Stimulated activated CD8-positive, alpha-beta memory T cell treated with anti-CD3 and anti-CD28 coated beads, Interleukin-7, amount 100 ng/mL, for 4 hours (primary cell): ENCODE measurements around the gene CLDN20.
"Not testable (repeated sequence)": the region's sequence is repeated elsewhere in the genome, so short reads cannot be mapped to it uniquely, and the experiment has no call there.

Experiments used
- DNase-seq, 2 donors: peaks; one replicate each; pipeline ENCODE4 v3.0.0-alpha.2; 2020; ENCODE audit warnings: low read depth in 2 of 2

The CLDN20 gene, protein sequence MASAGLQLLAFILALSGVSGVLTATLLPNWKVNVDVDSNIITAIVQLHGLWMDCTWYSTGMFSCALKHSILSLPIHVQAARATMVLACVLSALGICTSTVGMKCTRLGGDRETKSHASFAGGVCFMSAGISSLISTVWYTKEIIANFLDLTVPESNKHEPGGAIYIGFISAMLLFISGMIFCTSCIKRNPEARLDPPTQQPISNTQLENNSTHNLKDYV

DNA sequence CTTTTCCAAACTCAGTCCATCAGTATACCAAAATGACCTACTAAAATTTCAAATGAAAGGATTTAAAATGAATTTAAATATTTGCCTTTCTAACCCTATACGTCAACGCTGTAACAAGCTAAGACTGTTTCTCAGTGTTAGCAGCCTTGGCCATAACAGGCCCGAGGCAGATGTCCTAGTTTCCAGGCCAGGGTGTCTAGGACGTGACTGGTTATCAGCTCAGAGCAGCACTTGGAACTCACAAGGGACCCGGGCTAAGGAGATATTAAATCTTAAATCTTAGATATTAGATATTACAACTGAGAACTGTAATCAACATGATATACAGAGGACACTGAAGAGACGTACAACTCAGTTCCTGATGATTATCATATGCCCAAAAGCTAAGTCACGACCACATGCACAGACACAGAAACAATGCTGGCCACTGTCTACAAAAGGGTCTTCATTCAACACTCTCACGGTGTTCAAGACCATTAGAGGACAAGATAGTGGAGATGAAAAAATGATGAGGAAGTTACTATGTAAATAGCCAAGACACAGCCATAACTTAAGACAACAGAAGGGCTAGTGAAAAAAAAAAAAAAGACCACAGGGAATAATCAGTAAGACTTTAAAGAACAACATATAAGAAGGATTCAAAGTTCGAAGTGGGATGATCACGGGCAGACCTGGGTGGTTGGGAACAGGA is at the start of gene CLDN20:
TSS of gene CLDN20 (plus strand) at position 641 of the 691 bp plus-strand sequence. CDS start 11,707 bp downstream, outside the sequence.
- DNase-seq, result no peak

DNA sequence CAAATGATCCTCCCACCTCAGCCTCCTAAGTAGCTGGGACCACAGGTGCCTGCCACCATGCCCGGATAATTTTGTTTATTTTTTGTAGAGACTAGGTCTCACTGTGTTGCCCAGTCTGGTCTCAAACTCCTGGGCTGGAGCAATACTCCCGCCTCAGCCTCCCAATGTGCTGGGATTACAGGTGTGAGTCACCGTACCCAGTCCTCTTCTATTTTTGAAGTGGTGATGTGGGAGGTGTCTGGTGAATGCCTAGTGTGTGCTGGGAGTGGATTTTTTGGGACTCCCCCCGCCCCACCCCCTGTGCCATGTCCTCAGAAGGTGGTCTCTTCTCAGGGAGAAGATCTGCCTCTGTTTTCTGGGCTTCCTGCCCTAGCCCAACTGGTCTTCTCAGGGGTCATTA is 47.9 kb upstream of the CLDN20 start:
- no peak for DNase-seq

DNA sequence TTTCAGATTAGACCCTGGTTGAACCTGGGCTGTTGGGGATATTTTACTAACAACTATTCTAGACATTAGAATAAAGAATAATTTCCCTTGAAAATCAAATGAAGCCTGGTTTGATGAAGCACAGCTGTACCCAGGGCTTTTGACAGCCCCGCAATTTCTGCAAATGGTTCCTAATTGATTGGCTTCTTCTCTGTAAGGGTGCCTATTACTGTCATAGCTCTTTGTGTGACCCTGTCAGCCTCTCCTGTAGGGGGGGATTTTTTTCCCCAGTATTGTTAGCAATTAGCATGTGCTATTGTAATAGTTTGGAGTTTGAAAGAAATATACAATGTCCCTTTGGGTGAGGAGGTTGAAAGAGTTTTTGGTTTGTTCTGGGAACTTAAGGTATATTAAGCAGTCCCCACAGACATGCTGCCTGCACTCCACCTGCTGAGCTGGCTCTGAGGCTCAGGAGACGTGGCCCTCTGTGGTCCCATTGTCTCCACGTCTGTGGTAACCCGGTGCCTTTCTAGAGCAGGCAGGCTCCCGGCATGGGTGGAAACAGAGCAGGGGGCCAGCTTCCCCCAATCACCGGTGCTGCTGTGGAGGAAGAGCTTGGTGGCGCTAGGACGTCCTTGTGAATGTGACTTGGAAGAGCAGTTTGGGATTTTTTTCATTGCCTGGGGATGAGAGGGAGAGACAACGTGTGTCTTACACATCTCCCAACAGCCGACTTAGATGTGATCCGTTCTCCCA is 47.3 kb upstream of the CLDN20 start:
- DNase-seq, result no peak

DNA sequence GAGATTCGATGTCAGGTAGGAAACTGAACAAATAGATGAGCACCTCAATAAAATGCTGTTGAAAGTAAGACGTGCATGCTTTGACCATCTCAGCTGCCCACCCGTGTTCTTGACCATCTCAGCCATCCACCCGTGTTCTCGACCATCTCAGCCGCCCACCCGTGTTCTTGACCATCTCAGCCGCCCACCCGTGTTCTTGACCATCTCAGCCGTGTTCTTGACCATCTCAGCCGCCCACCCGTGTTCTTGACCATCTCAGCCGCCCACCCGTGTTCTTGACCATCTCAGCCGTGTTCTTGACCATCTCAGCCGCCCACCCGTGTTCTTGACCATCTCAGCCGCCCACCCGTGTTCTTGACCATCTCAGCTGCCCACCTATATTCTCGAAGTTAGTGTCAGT is 45.1 kb upstream of the CLDN20 start:
- DNase-seq, result not testable (repeated sequence)

DNA sequence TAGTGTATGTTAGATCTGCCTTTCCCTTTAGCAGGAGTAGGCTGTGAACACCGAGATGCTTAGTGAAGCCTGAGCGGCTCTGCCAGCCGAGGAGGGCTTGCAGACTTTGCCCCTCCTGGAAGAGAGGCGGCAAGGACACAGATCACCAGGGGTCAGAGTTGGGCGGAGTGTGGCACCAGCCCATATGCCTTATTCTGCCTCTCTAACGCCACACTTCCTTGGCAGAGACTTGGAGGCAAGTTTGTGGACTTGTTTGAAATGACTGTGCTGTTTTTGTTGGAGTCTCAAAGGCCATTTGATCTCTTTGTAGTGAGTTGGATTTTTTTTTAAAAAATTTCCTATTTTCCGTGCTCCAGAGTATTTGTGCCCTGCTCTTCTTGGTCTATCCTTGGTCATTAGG is 44.5 kb upstream of the CLDN20 start:
- no peak for DNase-seq

DNA sequence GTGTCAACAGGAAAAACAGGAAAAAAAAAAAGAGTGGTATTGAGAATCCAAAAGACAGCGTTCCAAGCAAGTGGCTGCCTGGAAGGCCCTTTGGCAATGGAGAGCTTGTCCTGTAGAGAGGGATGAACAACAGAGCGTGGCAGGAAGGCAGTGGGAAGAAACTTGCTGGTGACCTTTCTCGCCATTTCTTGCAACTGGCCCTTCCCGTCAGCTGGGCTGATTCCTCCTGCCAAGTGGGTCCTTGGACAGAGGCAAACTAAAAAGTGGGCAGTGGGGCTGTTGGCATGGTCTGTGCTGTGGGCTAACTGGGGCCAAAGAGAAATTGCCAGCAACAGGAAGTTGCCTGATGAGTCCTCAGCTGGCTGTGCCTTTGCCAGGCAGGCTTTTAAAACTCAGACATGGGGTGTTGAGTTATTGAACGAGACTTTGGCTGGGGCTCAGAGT is 43.9 kb upstream of the CLDN20 start:
- DNase-seq, result no peak

DNA sequence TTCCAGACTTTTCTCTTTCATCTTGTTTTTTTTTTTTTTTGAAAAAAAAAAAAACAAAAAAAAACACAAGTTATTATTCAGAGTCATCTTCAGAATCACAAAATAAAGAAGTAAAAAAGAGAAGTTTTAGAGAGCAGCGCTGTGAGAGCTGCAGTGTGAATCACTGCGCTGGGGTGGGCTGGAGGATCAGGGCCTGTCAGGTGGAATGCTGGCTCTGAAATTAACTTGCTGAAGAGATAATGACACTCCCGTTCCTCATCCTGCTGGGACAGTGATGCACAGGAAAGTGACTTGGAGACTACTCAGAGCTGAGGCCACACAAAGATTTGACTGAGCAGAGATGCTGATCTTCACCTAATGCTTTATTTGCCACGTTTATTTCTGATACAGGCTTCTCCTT is 42.7 kb upstream of the CLDN20 start:
- DNase-seq, result no peak

DNA sequence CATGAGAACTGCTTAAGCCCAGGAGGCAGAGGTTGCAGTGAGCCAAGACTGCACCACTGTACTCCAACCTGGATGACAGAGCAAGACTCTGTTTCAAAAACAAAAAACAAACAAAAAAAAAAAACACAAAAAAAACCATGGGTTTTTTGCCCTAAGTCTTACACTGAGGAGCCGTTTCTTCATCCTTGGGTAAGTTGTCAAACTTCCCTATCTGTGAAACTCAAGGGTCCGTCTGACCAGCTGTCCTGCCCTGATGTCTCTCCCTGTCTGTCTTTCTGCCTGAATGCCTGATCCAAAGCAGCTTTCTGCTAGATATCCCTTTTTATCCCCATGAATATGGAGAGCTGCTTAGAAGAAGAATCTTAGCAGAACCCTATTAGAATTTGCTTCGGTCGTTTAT is 41.3 kb upstream of the CLDN20 start:
- no peak for DNase-seq

DNA sequence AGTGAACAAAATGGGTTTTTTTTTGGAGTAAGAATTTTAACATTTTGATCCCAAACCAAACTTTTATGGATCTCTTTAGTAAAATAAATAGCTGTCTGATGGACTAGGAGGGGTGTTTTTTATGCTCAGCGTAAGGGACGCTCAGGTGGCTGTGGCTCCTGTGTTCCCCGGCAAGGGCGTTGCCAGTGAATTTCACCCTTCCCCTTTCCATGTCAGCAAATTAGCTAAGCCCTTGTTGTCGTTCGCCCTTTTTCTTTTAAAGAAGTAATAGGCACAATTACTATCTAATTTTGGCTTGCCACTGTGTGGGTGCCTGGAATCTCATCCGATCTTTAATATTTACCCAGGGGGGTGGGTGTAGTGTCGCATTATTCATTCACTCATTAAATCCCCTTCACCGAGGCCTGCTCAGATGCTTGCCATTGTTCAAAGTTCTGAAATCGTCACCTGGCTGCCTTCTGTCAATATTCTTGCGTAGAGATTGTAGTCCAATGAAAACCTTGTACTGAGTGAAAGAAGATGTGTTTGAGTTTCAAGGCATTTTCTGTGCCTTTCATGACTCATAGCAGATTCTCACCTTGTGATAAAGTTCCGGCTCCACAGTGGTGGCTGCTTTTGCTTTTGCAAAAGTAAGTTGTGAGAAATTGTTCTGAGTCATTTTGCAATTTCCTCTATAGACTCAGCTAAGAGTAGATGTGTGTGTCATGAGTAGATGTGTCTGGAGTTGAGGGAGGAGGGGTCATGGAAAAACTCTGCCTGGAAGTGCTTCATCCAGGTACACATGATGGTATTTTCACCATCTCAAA is 40.0 kb upstream of the CLDN20 start:
- DNase-seq, result peak; percentile 16 to 27

DNA sequence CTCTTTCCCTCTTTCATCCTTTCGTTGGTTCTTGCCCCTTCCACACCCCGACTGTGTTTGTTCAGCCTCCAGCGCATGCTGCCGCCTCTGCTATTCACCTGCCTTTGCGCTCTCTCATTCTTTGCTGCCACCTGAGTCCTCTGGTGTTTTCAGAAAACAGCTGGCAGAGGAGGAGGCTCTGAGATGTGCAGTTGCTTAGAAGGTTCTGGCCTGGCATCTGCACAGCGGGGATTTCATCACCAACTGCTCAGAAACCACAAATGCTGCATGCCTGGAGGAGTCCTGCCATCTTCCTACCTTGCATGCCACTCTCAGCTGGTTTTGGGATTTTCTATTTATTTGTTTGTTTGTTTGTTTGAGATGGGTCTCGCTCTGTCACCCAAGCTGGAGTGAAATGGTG is 39.2 kb upstream of the CLDN20 start:
- DNase-seq, result no peak

DNA sequence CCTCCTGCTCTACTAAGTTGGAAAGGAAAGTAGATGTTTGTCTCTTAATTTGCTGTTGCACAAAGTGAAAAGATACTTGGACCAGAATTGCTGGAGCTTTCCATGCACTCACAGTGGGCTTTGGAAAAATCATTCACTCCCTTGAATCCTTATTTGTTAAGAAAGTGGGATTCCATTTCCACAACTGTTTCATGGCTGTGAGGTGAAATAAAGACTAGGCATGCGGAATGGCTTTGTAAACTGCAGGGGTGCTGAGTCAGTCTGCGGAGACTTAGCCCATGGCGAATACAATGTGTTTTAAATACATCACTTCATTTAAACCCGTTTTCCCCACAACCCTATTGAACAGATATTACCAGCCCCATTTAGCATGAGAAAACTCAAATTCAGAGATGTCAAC is 36.8 kb upstream of the CLDN20 start:
- DNase-seq, result no peak

DNA sequence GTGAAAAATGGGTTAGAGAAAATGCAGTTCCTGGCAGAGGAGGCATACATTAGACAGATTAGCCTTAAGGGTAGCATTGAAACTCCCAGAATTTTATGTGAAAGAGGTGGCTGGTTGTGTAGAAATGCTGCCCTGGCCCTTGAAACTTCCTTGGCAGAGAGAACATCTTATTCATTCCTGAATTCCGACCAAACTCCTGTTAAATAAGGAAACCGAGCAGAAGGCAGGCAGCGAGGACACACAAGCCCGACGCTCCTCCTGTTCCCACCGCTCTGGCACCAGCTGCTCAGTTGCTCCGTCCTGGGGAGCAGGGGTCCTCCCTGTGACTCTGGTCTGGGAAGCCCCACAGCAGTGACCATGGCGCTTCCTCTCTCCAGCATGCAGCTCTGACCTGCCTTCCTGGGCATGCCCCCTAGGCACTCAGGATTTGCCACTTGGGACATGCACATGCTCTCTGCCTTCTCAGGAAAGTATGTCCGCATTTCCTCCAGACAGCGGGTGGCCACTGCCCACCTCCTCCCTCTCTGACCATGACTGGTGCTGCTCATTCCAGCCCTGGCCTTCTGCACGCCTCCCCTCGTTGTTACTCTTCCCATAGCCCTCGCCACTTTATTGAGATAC is 35.2 kb upstream of the CLDN20 start:
- DNase-seq, result no peak

DNA sequence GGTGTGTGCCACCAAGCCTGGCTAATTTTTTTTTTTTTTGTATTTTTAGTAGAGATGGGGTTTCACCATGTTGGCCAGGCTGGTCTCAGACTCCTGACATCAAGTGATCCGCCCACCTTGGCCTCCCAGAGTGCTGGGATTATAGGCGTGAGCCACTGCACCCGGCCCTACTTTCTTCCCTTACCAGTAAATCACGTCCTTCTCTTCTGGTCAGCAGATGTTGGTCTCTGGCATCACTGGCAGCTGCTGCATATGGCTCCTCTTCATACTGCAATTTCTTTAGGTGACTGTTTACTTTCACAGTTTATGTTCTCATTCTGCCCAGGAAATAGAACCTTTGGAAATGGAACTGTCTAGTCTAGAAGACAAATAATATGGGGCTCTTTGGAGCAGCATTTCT is 32.8 kb upstream of the CLDN20 start:
- DNase-seq, result not testable (repeated sequence)

DNA sequence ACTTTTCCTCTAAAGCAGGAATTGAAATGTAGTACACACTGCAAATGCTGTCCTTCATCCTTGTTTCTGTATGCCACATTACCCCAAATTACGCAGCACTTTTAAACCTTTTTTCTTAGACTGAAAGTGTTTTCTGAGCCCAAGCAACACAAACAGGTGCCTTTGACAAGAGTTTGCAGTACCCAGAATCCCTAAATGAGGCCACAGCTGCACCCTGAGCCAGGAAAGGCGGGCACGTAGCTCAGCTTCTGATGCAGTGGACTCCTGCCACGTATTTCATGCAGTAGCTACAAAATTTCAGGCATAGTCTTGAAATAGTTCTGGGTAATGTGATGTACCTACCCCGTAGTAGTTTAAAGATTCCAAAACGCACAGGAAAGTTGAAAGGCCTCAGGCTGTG is 31.0 kb upstream of the CLDN20 start:
- DNase-seq, result no peak

DNA sequence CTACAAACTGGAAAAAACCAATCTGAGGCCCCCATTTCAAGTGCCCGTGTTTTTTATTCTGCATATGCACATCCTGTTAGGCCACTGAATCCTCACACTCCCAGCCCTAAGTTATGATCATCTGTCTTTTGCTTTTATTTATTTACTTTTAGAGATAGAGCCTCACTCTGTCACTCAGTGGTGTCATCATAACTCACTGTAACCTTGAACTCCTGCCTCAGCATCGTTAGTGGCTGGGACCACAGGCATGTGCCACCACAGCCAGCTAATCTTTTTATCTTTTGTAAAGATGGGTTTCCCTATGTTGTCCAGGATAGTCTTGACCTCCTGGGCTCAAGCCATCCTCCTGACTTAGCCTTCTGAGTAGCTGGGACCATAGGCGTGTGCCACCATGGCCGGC is 29.6 kb upstream of the CLDN20 start:
- DNase-seq, result no peak

DNA sequence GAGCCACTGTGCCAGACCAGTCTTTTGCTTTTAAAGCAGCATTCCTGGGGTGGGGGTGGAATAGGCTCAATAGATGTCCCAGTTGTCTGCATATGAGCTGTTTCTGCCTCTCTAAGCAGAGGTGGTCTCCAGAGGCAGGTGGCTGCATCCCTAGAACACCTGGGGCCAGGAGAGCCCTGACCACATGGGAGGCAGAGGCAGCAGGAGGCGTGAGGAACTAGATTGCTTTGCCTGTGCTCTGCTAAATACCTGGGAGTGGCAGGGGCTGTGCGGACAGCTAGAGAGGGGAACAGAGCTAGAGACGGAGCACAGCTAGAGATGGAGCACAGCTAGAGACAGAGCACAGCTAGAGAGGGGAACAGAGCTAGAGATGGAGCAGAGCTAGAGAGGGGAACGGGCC is 29.1 kb upstream of the CLDN20 start:
- DNase-seq, result no peak

DNA sequence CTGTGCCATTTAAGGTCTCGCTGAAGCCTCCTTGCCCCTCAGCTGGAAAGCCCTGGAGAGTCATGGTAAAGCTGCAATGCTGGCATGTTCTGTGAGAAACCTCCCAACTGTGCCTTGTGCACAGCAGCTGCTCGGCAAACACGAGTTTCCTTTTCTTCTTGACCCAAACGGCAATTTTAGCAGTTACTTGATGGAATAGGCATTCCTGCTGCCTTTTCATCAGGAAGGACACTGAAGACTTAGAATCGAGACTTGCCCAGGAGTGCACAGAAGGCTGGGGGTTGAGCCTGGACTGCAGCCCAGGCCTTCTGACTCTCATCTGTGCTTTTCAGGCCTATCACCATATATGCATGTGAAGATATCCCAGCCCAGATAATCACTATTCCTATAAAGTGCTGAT is 28.7 kb upstream of the CLDN20 start:
- no peak for DNase-seq

DNA sequence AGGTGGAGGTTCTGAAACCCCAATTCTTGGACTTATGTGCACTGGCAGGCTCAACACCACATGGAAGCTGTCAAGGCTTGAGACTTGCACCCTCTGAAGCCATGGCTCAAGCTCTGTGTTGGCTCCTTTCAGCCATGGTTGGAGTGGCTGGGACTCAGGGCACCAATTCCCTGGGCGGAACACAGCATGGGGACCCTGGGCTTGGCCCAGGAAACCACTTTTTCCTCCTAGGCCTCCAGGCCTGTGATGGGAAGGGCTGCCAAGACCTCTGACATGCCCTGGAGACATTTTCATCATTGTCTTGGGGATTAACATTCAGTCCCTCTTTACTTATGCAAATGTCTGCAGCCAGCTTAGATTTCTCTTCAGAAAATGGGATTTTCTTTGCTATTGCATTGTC is 26.2 kb upstream of the CLDN20 start:
- no peak for DNase-seq

DNA sequence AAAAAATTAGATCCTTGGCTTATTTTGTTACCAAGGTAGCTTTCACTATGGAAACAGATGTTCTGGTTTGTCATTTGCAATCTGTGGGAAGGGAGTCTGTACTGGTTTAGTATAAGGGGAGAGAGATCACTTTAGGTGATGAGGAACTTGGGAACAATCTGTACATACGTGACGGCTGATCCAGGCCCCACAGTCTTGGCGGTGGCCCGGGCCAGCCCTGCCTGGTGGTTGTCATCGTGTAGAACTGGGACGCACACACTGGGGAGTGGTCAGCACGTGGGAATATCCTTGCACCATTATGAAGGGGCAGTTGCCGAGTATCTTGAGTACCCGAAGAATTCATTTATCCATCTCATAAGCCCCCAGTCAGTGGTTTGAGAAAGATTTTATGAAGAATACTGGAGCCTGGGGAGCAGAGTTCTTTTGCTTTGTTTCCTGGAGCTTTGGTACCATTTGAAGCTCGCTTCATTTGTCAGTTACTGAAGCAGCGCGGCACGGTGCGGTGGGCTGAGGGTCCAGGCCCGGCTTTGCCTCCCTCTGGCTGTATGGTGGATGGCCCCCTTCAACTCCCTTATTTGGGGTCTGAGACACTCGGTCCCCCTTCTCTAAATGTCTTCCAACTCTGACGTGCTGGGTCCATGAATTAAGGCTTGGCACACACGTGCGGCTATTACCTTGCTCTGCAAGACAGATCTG is 22.8 kb upstream of the CLDN20 start:
- no peak for DNase-seq

DNA sequence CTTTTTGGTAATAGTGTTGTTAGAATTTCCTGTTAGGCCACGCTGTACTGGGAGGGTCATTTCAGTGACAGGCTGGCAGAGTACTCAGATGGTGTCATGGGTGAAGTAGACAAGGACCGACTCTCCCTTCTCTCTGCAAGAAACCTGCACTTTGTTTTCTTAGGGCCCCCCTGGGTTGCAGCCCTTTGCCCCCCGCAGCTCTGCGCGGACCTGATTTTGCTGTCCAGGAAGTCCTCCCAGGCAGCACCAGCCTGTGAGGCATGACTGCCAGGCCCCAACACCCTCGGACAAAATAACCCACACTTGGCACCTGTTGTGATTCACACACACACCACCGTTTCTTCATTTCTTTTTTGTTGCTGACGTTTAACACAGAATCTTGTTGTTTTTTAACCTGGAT is 21.8 kb upstream of the CLDN20 start:
- DNase-seq, result no peak

DNA sequence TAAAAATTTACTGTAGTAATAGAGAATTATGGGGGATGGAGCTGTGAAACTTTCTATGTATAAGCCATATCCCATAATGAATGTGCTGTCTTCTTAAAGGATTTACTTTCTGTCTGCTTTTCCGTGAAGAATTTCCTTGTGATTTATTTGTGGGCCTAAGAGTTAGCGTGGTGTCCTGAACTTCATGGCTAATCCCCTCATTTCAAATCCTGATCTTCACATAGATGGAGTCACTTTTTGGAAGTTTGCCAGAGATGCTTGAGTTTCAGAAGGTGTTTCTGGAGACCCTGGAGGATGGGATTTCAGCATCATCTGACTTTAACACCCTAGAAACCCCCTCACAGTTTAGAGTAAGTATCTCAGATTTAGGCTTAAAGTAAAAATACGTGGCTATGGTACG is 19.4 kb upstream of the CLDN20 start:
- no peak for DNase-seq
